OCI-LY7 (cell line): ENCODE measurements around the gene RIMBP2. TPM values are rescaled to one million over a fixed set of nuclear protein-coding genes. Genes with fewer than 3 reads are reported as not detected.
A peak's percentile ranks its signal among the peaks of the same experiment; 100 is the strongest.

Source experiments
- BruUV-seq: library from RNA; stranded (reverse); fragments of 400-500 nt; replicated peaks from 2 replicates; lab custom pipeline; 2021; lab: Mats Ljungman, UMichigan
- CTCF ChIA-PET: fragments of 300-600 bp; sonication (Branson Sonifier 250); formaldehyde crosslinking; loops from one replicate; lab custom pipeline; 2022; ENCODE audit warnings: antibody characterized with exemption; ENCODE audit not compliant: unreplicated experiment; lab: Charles Lee
- POLR2A ChIA-PET: fragments of 300-600 bp; sonication (Branson Sonifier 250); formaldehyde crosslinking; loops from one replicate; lab custom pipeline; 2022; ENCODE audit warnings: antibody characterized with exemption; lab: Charles Lee
- DNase-seq: peaks from one replicate; pipeline ENCODE4 v3.0.0-alpha.2; 2015; ENCODE audit warnings: low spot score
- H2AFZ ChIP-seq: fragments of 200-600 bp; sonication (generic), shearing (Covaris generic); 2 replicates; pipeline ENCODE4 v1.6.1; 2014; ENCODE audit warnings: mild to moderate bottlenecking, antibody characterized with exemption, low read length, moderate library complexity
- H3K27ac ChIP-seq: fragments of 200-600 bp; sonication (generic); 2 replicates; pipeline ENCODE4 v1.5.1; 2014; ENCODE audit warnings: mixed run types, low read depth, mild to moderate bottlenecking, moderate library complexity, low read length, inconsistent platforms; ENCODE audit not compliant: poor library complexity, severe bottlenecking
- H3K36me3 ChIP-seq: fragments of 200-600 bp; sonication (generic); 2 replicates; pipeline ENCODE4 v1.6.1; 2014; ENCODE audit warnings: mild to moderate bottlenecking, antibody characterized with exemption, low read length, moderate library complexity, mixed read lengths; ENCODE audit not compliant: insufficient read depth
- H3K4me1 ChIP-seq: fragments of 200-600 bp; sonication (generic); 2 replicates; pipeline ENCODE4 v1.5.1; 2014; ENCODE audit warnings: mild to moderate bottlenecking, low read length; ENCODE audit not compliant: insufficient read depth, poor library complexity, severe bottlenecking
- H3K4me2 ChIP-seq: fragments of 200-600 bp; sonication (generic); 2 replicates; pipeline ENCODE4 v1.6.1; 2014; ENCODE audit warnings: mild to moderate bottlenecking, low read length
- H3K4me3 ChIP-seq: fragments of 200-600 bp; sonication (generic); 2 replicates; pipeline ENCODE4 v1.5.1; 2014; ENCODE audit warnings: mild to moderate bottlenecking, low read depth, low read length; ENCODE audit not compliant: poor library complexity, severe bottlenecking
- H3K79me2 ChIP-seq: fragments of 200-600 bp; sonication (generic); 2 replicates; pipeline ENCODE4 v1.6.1; 2016; ENCODE audit warnings: low read depth, mild to moderate bottlenecking, low read length, moderate library complexity, mixed read lengths; ENCODE audit not compliant: insufficient read depth
- H3K9me2 ChIP-seq: fragments of 200-600 bp; sonication (generic); 2 replicates; pipeline ENCODE4 v1.6.1; 2016; ENCODE audit warnings: mild to moderate bottlenecking, low read length, mixed read lengths; ENCODE audit not compliant: insufficient read depth
- H3K9me3 ChIP-seq: fragments of 200-600 bp; sonication (generic); 2 replicates; pipeline ENCODE4 v1.6.1; 2014; ENCODE audit warnings: mild to moderate bottlenecking, mixed run types, low read length, mixed read lengths
- H4K20me1 ChIP-seq: fragments of 200-600 bp; sonication (generic); 2 replicates; pipeline ENCODE4 v1.6.1; 2014; ENCODE audit warnings: mild to moderate bottlenecking, antibody characterized with exemption, low read length, moderate library complexity, mixed read lengths; ENCODE audit not compliant: insufficient read depth
- CTCF ChIP-seq: fragments of 200-600 bp; sonication (generic); conservative IDR thresholded peaks from 2 replicates; pipeline ENCODE4 v1.5.1; 2014; ENCODE audit warnings: mild to moderate bottlenecking, antibody characterized with exemption, low read length, moderate library complexity, mixed read lengths
- EZH2phosphoT487 ChIP-seq: fragments of 200-600 bp; sonication (generic); IDR thresholded peaks from 2 replicates; pipeline ENCODE4 v1.6.1; 2018; ENCODE audit warnings: low read depth, borderline replicate concordance, mild to moderate bottlenecking, mixed run types, antibody characterized with exemption, low read length, moderate library complexity, mixed read lengths
- intact Hi-C: fragments of 100-400 bp; cut with micrococcal nuclease; formaldehyde crosslinking; loops from one replicate; pipeline ENCODE4 v1.10.0; 2022; ENCODE audit not compliant: unreplicated experiment
- total RNA-seq, 2 experiments: library from RNA; depleted of rRNA in 1 of 2; stranded (reverse); fragments of >200 nt in 1 of 2; shearing (Covaris generic) in 1 of 2; gene quantifications; 2 replicates each; pipeline ENCODE4 v1.2.3, GENCODE V29; 2014 to 2022

RIMBP2 gene
- total RNA-seq, 2 experiments from 2014 or later: not detected

GRCh38 chr12:130506844-130507243 is 209.3 kb downstream of the RIMBP2 start:
- DNase-seq: peak; percentile 3
- CTCF ChIA-PET: no interaction called here
- H3K9me3 ChIP-seq: no peaks in the 10 kb centered on the region; the same call in 1 of the 2 replicates
- intact Hi-C loops: no loop called here
- H3K27ac ChIP-seq: no peak overlapping the region
- H3K79me2 ChIP-seq: no peaks in the 10 kb centered on the region
- H3K4me2 ChIP-seq: no peak overlapping the region
- no peaks in the 10 kb centered on the region for H3K4me1 ChIP-seq
- no peaks in the 10 kb centered on the region for H3K36me3 ChIP-seq
- H2AFZ ChIP-seq: peak overlapping the region; percentile 61
- no peak for TF ChIP-seq CTCF
- TF ChIP-seq EZH2phosphoT487: no peak
- H4K20me1 ChIP-seq: no peaks in the 10 kb centered on the region
- H3K4me3 ChIP-seq: no peak overlapping the region
- no TSS peak for BruUV-seq
- no peaks in the 10 kb centered on the region for H3K9me2 ChIP-seq
- POLR2A ChIA-PET: no interaction called here

- Histone ChIP-seq H3K79me2 (no peaks in the 10 kb centered on the region), H3K4me1 (no peaks in the 10 kb centered on the region), H3K4me2 (no peak overlapping the region), H3K27ac (no peak overlapping the region), H4K20me1 (no peaks in the 10 kb centered on the region), H3K9me2 (no peaks in the 10 kb centered on the region), H3K4me3 (no peak overlapping the region), H3K9me3 (no peaks in the 10 kb centered on the region; the same call in 1 of the 2 replicates), H2AFZ (no peak overlapping the region), H3K36me3 (no peaks in the 10 kb centered on the region)
- POLR2A ChIA-PET: no interaction called here
- CTCF ChIA-PET: no interaction called here
- BruUV-seq: no TSS peak
- DNase-seq: no peak
- intact Hi-C loops: no loop called here
- TF ChIP-seq CTCF (no peak), EZH2phosphoT487 (no peak)
These were observed 211.3 kb downstream of the RIMBP2 start for GRCh38 chr12:130504840-130505175.

- no peaks in the 10 kb centered on the region for H3K79me2 ChIP-seq
- intact Hi-C loops: no loop called here
- TF ChIP-seq CTCF (no peak), EZH2phosphoT487 (no peak)
- H3K9me2 ChIP-seq: no peaks in the 10 kb centered on the region
- no peaks in the 10 kb centered on the region; the same call in 1 of the 2 replicates for H3K9me3 ChIP-seq
- BruUV-seq: no TSS peak
- no peaks in the 10 kb centered on the region for H3K4me1 ChIP-seq
- CTCF ChIA-PET: no interaction called here
- no peak overlapping the region for H3K27ac ChIP-seq
- H2AFZ ChIP-seq: no peak overlapping the region
- H3K4me3 ChIP-seq: no peak overlapping the region
- no peaks in the 10 kb centered on the region for H4K20me1 ChIP-seq
- no peak for DNase-seq
- POLR2A ChIA-PET: no interaction called here
- H3K36me3 ChIP-seq: no peaks in the 10 kb centered on the region
- no peak overlapping the region for H3K4me2 ChIP-seq
These were observed 211.8 kb downstream of the RIMBP2 start for GRCh38 chr12:130504110-130504839.
